NCI-H524 treated with DMSO at 0.1 percent for 48 hours (cell line): Measurements from ENCODE around the gene GALNTL6.
A peak's percentile ranks its signal among the peaks of the same experiment; 100 is the strongest.

Experiments
- DNase-seq: peaks from one replicate; lab custom pipeline; 2025; lab: John Stamatoyannopoulos, UW

GALNTL6 gene

GRCh38 chr4:172007889-172008288 is 194.7 kb downstream of the GALNTL6 start:
- DNase-seq, result no peak

- no peak for DNase-seq
Observed at GRCh38 chr4:172009446-172010230, 196.4 kb downstream of the GALNTL6 start.

- DNase-seq, result no peak
Observed at GRCh38 chr4:172011196-172011595, 198.0 kb downstream of the GALNTL6 start.

GRCh38 chr4:172018358-172018757 is 205.2 kb downstream of the GALNTL6 start:
- DNase-seq, result no peak

- no peak for DNase-seq
Observed at GRCh38 chr4:172035562-172035961, 222.4 kb downstream of the GALNTL6 start.

- DNase-seq, result no peak
Observed at GRCh38 chr4:172040766-172041165, 227.6 kb downstream of the GALNTL6 start.

GRCh38 chr4:172042714-172043114 is 229.5 kb downstream of the GALNTL6 start:
- no peak for DNase-seq

- DNase-seq, result no peak
Observed at GRCh38 chr4:172045981-172046380, 232.8 kb downstream of the GALNTL6 start.

GRCh38 chr4:172048666-172049065 is 235.5 kb downstream of the GALNTL6 start:
- no peak for DNase-seq

- no peak for DNase-seq
Observed at GRCh38 chr4:172050911-172051310, 237.7 kb downstream of the GALNTL6 start.

GRCh38 chr4:172055046-172055445 is 241.8 kb downstream of the GALNTL6 start:
- no peak for DNase-seq

- DNase-seq, result no peak
Observed at GRCh38 chr4:172055498-172055897, 242.3 kb downstream of the GALNTL6 start.

GRCh38 chr4:172061204-172061603 is 248.0 kb downstream of the GALNTL6 start:
- no peak for DNase-seq

- no peak for DNase-seq
Observed at GRCh38 chr4:172068506-172068905, 255.3 kb downstream of the GALNTL6 start.

GRCh38 chr4:172073590-172073989 is 260.4 kb downstream of the GALNTL6 start:
- DNase-seq, result peak; percentile 19

GRCh38 chr4:172083272-172083671 is 270.1 kb downstream of the GALNTL6 start:
- DNase-seq, result no peak

GRCh38 chr4:172088556-172088955 is 275.4 kb downstream of the GALNTL6 start:
- DNase-seq, result no peak

- no peak for DNase-seq
Observed at GRCh38 chr4:172095161-172095560, 282.0 kb downstream of the GALNTL6 start.

- DNase-seq, result no peak
Observed at GRCh38 chr4:172096786-172097185, 283.6 kb downstream of the GALNTL6 start.

GRCh38 chr4:172099376-172099775 is 286.2 kb downstream of the GALNTL6 start:
- DNase-seq, result no peak

- no peak for DNase-seq
Observed at GRCh38 chr4:172103456-172103855, 290.3 kb downstream of the GALNTL6 start.

- no peak for DNase-seq
Observed at GRCh38 chr4:172104539-172104938, 291.3 kb downstream of the GALNTL6 start.

GRCh38 chr4:172105918-172106317 is 292.7 kb downstream of the GALNTL6 start:
- DNase-seq, result no peak

GRCh38 chr4:172109466-172109865 is 296.3 kb downstream of the GALNTL6 start:
- DNase-seq, result no peak
